ACHN (cell line): Measurements from ENCODE around the gene GRAMD1B.

Experiments used
- DNase-seq: peaks from one replicate; pipeline ENCODE4 v3.0.0-alpha.2; 2015
- in situ Hi-C: cut with HindIII; loops from 2 replicates; pipeline ENCODE4 v1.10.0; 2017; ENCODE audit warnings: low sequenced_read_pairs, low pct_ligation_motif_present, low pct_unique_long_range_greater_than_20kb

GRAMD1B gene

GRCh38 chr11:123407996-123408597 lies 22.0 kb upstream of the GRAMD1B start:
- in situ Hi-C loops: no loop called here
- DNase-seq: no peak

DNA sequence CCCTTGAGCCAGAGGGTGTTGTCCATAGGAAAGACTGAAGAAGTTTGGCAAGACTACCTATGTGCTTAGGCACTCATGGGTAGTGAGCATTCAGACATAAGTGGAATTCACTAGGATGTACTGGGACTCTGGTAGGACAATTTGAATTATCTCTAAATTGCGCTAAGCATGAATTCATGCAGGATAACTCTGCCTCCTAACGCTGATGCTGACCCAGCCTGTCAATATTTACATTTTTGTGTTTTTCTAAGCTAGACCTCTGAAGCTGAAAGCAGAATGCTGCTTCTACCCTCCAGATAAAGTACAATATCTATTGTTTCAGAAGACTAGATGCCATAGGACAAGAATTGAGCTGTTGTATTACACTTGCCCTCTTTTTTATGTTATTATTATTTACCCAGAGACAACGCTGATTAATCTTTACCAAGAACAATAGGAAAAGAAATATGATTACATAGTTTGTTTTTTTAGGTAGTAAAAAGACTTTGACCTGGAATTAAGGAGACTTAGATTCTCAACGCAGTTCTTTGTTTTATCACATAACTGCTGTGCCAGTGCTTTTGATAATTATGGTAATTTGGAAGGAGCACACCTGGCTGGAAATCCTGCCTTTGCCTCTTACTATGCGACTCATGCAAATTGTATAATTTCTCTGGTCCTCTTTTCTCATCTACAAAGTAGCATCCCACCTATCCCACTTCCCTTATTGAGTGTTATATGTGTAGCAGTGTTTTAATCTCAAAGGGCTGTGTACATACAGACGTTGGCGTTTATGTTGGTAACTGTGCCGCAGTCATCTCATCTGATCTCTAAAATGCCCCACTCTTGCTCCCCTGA lies 21.2 kb upstream of the GRAMD1B start:
- DNase-seq: no peak
- in situ Hi-C loops: no loop called here

- DNase-seq: no peak
- in situ Hi-C loops: no loop called here
These were observed 20.4 kb upstream of the GRAMD1B start for GRCh38 chr11:123409456-123410217.

GRCh38 chr11:123410218-123410549 lies 19.9 kb upstream of the GRAMD1B start:
- no peak for DNase-seq
- in situ Hi-C loops: no loop called here

DNA sequence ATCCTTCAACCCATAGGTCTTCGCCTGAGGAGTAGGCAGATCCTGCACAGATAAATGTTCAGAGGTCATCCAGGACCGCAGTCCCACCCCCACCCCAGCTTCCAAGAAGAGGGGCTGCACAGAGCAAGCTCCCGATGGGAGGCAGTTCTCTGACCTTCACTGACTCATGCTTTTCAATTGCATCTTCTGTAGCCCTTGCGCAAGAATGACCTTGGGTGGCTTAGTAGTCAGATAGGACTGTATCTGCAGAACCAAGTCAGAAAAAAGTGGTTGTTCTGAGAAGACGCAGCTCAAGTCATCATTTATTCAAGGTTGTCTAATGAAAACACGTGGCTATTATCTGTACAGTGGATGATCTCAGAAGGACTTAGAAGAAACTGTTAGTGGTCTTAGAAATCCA lies 16.4 kb upstream of the GRAMD1B start:
- in situ Hi-C loops: no loop called here
- DNase-seq: no peak

DNA sequence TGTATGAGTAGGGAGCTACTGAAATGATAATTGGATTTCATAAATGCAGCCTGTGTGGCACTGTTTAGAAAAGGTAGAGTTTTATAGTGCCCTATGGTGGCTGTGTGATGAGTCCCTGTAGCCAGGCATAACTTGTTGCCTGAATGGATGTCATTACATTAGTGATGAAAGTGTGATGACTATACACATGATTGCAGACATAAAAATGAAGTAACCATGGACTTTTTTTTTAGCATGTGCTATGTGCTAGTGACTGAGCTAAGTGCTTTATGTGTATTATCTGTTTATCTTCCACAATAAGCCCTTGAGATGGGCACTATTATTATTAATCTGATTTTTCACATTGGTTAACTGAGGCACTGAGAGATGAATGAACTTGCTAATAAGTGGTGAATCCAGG lies 13.5 kb upstream of the GRAMD1B start:
- DNase-seq: no peak
- in situ Hi-C loops: no loop called here

GRCh38 chr11:123418351-123419114 lies 11.5 kb upstream of the GRAMD1B start:
- in situ Hi-C loops: no loop called here
- no peak for DNase-seq

GRCh38 chr11:123419731-123420452 lies 10.2 kb upstream of the GRAMD1B start:
- no peak for DNase-seq
- in situ Hi-C loops: no loop called here

DNA sequence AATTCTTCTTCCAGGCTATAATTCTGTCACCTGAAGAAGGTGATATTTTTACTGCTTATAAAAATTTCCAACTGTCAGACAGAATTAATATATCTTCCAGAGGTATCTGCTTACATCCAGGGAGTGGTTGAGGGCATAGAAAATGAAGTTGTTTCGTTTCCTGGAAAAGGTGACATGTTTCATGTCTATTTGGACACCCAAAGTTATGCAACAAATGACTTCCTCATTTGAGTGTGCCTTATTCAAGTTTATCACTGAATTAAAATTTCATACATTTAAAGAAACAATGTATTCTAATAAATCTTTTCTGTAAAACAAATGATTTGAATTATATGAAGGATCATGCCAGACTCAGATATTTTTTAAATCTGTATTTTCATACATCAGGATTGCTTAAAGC lies 8.5 kb upstream of the GRAMD1B start:
- no peak for DNase-seq
- in situ Hi-C loops: no loop called here

DNA sequence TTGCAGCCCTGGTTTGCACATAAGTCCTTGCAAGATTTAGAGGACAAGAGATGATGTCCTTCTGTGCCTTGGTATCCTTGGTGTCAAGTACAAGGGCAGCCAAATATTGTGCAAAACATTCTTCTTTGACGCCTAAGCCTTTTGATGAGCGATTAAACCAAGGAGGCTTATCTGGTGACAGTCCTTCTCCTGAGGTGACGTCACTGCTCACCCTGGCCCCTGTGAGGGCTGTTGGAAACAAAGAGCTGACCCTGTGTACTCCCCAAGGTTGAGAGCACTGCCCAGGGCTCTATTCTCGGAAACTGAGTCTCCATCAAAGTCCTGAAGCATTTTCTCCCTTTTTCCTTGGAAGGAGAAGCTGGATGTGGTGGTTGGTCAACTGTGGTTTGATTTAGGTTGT lies 4.7 kb upstream of the GRAMD1B start:
- DNase-seq: no peak
- in situ Hi-C loops: no loop called here

DNA sequence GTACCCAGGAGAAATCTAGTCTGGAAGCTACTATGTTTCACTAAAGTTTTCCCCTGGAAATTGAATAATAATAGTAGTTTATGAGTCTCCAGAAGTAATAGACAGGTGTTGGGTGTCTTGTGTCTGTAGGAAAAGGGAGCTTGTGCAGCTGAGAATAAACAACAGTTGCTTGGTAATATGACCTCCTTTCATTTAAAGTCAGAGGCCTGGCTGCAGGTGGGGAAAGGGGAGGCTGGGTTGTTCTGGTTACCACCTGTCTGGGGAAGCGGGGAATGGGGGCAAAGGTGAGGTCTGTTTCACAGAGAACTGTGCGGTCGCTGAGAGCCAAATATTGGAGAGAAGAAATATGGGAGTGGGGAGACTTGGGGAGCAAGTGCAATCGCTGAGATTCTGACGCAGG lies 3.3 kb upstream of the GRAMD1B start:
- in situ Hi-C loops: no loop called here

GRCh38 chr11:123427405-123427804 lies 2.7 kb upstream of the GRAMD1B start:
- DNase-seq: no peak
- in situ Hi-C loops: no loop called here

More for the DNA sequence above, 3.3 kb upstream of the GRAMD1B start:
- DNase-seq: no peak

- no peak for DNase-seq
These were observed 1.9 kb upstream of the GRAMD1B start for GRCh38 chr11:123428116-123428715.

DNA sequence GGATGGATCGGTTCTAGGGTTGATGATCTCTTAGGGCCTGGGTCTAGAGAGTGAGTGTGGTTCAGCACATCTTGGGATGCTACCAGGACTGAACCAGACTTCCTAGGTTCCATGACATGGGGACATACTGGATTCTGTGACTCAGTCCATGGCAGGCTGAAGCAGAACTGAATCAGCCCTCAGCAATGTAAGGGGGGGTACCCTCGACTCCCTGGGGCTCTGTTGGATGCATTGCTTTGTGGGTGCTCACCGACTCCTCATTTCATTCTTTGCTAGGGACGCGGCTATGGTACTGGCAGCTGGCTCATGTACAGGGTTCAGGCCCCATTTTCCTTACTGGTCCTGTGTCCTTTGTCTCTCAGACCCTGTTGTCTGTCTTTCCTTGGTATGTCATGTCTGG lies 733 bp upstream of the GRAMD1B start:
- DNase-seq: no peak
- in situ Hi-C loops: no loop called here

More at GRCh38 chr11:123428116-123428715, 1.9 kb upstream of the GRAMD1B start:
- in situ Hi-C loops: no loop called here

GRCh38 chr11:123430721-123431497 lies 840 bp downstream of the GRAMD1B start:
- in situ Hi-C loops: no loop called here
- no peak for DNase-seq

DNA sequence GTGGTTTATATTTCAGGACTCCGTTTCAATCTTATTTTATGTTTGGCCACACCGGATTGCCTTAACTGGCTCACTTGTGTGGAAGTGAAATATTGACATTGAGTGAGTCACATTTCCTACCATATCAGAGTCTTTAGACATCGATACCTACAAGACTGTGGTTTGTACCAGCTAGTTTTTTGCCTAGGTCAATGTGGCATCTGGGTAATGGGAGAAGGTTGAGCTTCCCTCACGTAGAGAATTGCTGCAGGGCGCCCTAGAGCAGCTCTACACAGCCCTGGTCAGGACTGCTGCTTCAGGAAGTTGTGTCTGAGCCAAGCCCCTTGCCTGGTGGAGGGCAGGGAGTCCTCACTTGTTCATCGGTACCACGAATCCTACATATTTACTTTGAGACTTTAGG lies 1.6 kb downstream of the GRAMD1B start:
- in situ Hi-C loops: no loop called here
- no peak for DNase-seq

DNA sequence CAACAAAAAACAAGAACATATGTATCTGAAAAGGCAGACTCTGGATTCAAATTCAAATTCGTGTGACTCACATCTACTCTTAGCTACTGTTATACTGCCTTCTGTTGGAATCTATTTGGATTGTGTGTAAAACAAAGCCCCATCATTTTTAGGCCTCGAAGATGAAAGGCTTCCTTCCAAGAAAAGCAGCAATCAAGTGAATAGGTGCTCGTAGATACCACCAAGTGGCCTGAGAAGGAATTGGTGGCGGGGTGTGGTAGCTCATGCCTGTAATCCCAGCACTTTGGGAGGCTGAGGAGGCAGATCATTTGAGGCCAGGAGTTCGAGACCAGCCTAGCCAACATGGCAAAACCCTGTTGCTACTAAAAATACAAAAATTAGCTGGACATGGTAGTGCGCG lies 4.2 kb downstream of the GRAMD1B start:
- DNase-seq: peak; percentile 15
- in situ Hi-C loops: no loop called here
